H1 (cell line): ENCODE results near the gene KIF21A. TPM values are rescaled to one million over a fixed set of nuclear protein-coding genes. Genes with fewer than 3 reads are reported as not detected.

Experiments
- CBX5 ChIP-seq: fragments of 300-800, 300-1000 bp; sonication (generic); IDR thresholded peaks from 2 replicates; pipeline ENCODE4 v1.7.1; 2016; ENCODE audit warnings: antibody characterized with exemption, low read length, low read depth
- CHD7 ChIP-seq: fragments of 300-600 bp; sonication (generic); IDR thresholded peaks from 2 replicates; pipeline ENCODE4 v1.7.1; 2012; ENCODE audit warnings: low read length, moderate library complexity, mild to moderate bottlenecking, inconsistent platforms; ENCODE audit not compliant: insufficient replicate concordance
- E2F6 ChIP-seq: IDR thresholded peaks from 2 replicates; pipeline ENCODE4 v1.6.1; 2012; ENCODE audit warnings: inconsistent platforms
- JUN ChIP-seq: IDR thresholded peaks from 2 replicates; pipeline ENCODE4 v1.6.1; 2011; ENCODE audit warnings: low read depth, mild to moderate bottlenecking, improper control_type of control experiment, low read length
- NRF1 ChIP-seq: IDR thresholded peaks from 2 replicates; pipeline ENCODE4 v1.6.1; 2011; ENCODE audit warnings: mild to moderate bottlenecking, low read depth, low read length, improper control_type of control experiment
- PHF8 ChIP-seq: fragments of 200-600 bp; sonication (generic); conservative IDR thresholded peaks from 2 replicates; pipeline ENCODE4 v1.7.1; 2012; ENCODE audit warnings: low read depth, mild to moderate bottlenecking, inconsistent platforms, low read length, moderate library complexity
- RNF2 ChIP-seq: fragments of 200-900, 300-1000 bp; sonication (generic); IDR thresholded peaks from 2 replicates; pipeline ENCODE4 v1.7.1; 2016; ENCODE audit warnings: borderline replicate concordance, low read depth, mild to moderate bottlenecking, antibody characterized with exemption, low read length; ENCODE audit not compliant: poor library complexity, severe bottlenecking; ENCODE audit errors: missing control alignments
- RXRA ChIP-seq: IDR thresholded peaks from 2 replicates; pipeline ENCODE4 v1.6.1; 2011; ENCODE audit warnings: low read depth, mild to moderate bottlenecking, low read length, moderate library complexity; ENCODE audit not compliant: insufficient read depth
- SIN3A ChIP-seq, 2 experiments: IDR thresholded peaks in 1 of 2; conservative IDR thresholded peaks in 1 of 2; 2 replicates each; pipeline ENCODE4 v1.6.1; 2011 to 2012; ENCODE audit warnings: low read length in 2 of 2, improper control_type of control experiment in 1 of 2, low read depth in 1 of 2, mild to moderate bottlenecking in 1 of 2
- polyA plus RNA-seq, 7 experiments: library from polyadenylated mRNA; depleted of rRNA in 3 of 7; stranded (reverse) in 5 of 7; unstranded in 2 of 7; fragments of >200 nt in 5 of 7; fragments of 200-250 nt in 2 of 7; gene quantifications; 1 replicate in 5 of 7; 2 replicates in 1 of 7; 4 replicates in 1 of 7; pipeline versions ENCODE4 v1.2.1 to v1.2.3, GENCODE V29; 2011 to 2013; ENCODE audit warnings: missing spikeins in 2 of 7, mixed read lengths in 2 of 7
- total RNA-seq: library from RNA; stranded (reverse); fragmentation: NEBNext Ultra II Directional; extraction: Animal tissue kit (Norgen Biotek cat#: 25700); gene quantifications from 2 replicates; pipeline ENCODE4 v1.2.1, GENCODE V29; 2021

The KIF21A gene
- total and polyA plus RNA-seq, 2 of the 8 experiments (the other 6 are each of a cell fraction or from before 2014, with no cell fraction given) = 10.0 to 26.0 TPM

GRCh38 chr12:39372204-39372925 is 70.6 kb downstream of the KIF21A start (continued):
- TF ChIP-seq CHD7 (no peak), PHF8 (no peak), CBX5 (no peak), NRF1 (no peak), RXRA (no peak), SIN3A (conservative IDR thresholded peaks at IDR 0.05 in 1 of 2, IDR thresholded peaks at IDR 0.05 in 1 of 2; ENCODE audit: low read depth in 1 of 2, low read length in 2 of 2) (no peak), RNF2 (no peak), JUN (no peak), E2F6 (no peak)
